Small intestine (tissue), 7 donors: ENCODE measurements around the gene ADAMTSL4. TPM values are rescaled to one million over a fixed set of nuclear protein-coding genes. Genes with fewer than 3 reads are reported as not detected.

Experiments used
- DNase-seq, 2 donors: peaks; one replicate each; pipeline versions ENCODE4 v3.0.0 to v3.0.0-alpha.2; 2013
- FAIRE-seq: peaks from 2 replicates; lab custom pipeline; 2012; peaks lifted over from hg19 to GRCh38; lab: Jason Lieb, UNC
- H3K27ac ChIP-seq, 3 donors: one replicate each; pipeline ENCODE4 v1.5.1; 2013; ENCODE audit warnings: low read length in 2 of 3, mild to moderate bottlenecking in 2 of 3, control low read depth in 1 of 3, inconsistent platforms in 1 of 3, low read depth in 1 of 3, moderate library complexity in 1 of 3
- H3K27me3 ChIP-seq, 3 donors: one replicate each; pipeline ENCODE4 v1.6.1; 2013; ENCODE audit warnings: low read length in 3 of 3, inconsistent platforms in 1 of 3; ENCODE audit not compliant: control insufficient read depth in 3 of 3, insufficient read depth in 3 of 3
- H3K36me3 ChIP-seq, 3 donors: one replicate each; pipeline ENCODE4 v1.6.1; 2013; ENCODE audit warnings: low read length in 3 of 3, inconsistent platforms in 1 of 3, low read depth in 1 of 3, mild to moderate bottlenecking in 1 of 3, moderate library complexity in 1 of 3; ENCODE audit not compliant: control insufficient read depth in 3 of 3, insufficient read depth in 2 of 3
- H3K4me1 ChIP-seq, 3 donors: one replicate each; pipeline ENCODE4 v1.6.1; 2013; ENCODE audit warnings: low read length in 2 of 3, inconsistent platforms in 1 of 3, low read depth in 1 of 3, mild to moderate bottlenecking in 1 of 3, moderate library complexity in 1 of 3; ENCODE audit not compliant: control insufficient read depth in 3 of 3, insufficient read depth in 2 of 3
- H3K4me3 ChIP-seq, 3 donors: one replicate each; pipeline ENCODE4 v1.5.1; 2013; ENCODE audit warnings: low read length in 3 of 3, control low read depth in 1 of 3, inconsistent platforms in 1 of 3, low read depth in 1 of 3, mild to moderate bottlenecking in 1 of 3, moderate library complexity in 1 of 3
- H3K9me3 ChIP-seq, 2 donors: one replicate each; pipeline ENCODE4 v1.6.1; 2013; ENCODE audit warnings: low read depth in 1 of 2, low read length in 1 of 2; ENCODE audit not compliant: control insufficient read depth in 2 of 2, insufficient read depth in 1 of 2
- WGBS, 3 donors: extraction: QIAGEN DNeasy Blood & Tissue Kit; methylation state at CpG; one replicate each; pipeline ENCODE4 v1.1.7; 2013; 5-methylcytosine and 5-hydroxymethylcytosine counted together
- polyA plus RNA-seq, 4 donors: library from polyadenylated mRNA; stranded (reverse) in 3 of 4; unstranded in 1 of 4; fragments of 200-250 nt in 3 of 4; fragments of 120-200 nt in 1 of 4; gene quantifications; one replicate each; pipeline versions ENCODE4 v1.2.1 to v1.2.3, GENCODE V29; 2013
- donor health status: healthy with polysubstance abuse.
- donor health status: control.
- donor health status: control.
- donor health status: Bipolar disorder and iron deficiency.
- donor health status: healthy.

Gene ADAMTSL4
- polyA plus RNA-seq, 4 donors = 0.27 to 16.1 (median 7.0) TPM

DNA sequence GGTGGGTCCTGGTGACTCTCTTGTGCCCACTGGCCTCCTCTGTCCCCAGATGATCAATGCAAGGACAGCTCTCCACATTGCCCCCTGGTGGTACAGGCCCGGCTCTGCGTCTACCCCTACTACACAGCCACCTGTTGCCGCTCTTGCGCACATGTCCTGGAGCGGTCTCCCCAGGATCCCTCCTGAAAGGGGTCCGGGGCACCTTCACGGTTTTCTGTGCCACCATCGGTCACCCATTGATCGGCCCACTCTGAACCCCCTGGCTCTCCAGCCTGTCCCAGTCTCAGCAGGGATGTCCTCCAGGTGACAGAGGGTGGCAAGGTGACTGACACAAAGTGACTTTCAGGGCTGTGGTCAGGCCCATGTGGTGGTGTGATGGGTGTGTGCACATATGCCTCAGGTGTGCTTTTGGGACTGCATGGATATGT is 10.8 kb downstream of the ADAMTSL4 start:
- no peaks in the 10 kb centered on the region for H3K27me3 ChIP-seq
- no peak overlapping the region for H3K4me3 ChIP-seq
- peak overlapping the region; percentile 99 to 100 (median 100) for H3K27ac ChIP-seq
- peaks cover 4 to 46% (median 21%) of the 10 kb centered on the region in 3 donors for H3K4me1 ChIP-seq
- H3K36me3 ChIP-seq = peaks cover 0 to 42% (median 0%) of the 10 kb centered on the region in 3 donors
- 9 to 22% (median 14%) methylated on average over 9 of the region's 9 CpGs for WGBS, 3 donors
- no peak for FAIRE-seq
- no peaks in the 10 kb centered on the region for H3K9me3 ChIP-seq
- DNase-seq = peak; percentile 81 to 87

- Histone ChIP-seq H3K27me3 (no peaks in the 10 kb centered on the region), H3K9me3 (no peaks in the 10 kb centered on the region), H3K36me3 (peaks cover 0 to 37% (median 0%) of the 10 kb centered on the region in 3 donors), H3K27ac (peak overlapping the region; percentile 99 to 100 (median 100)), H3K4me3 (peak overlapping the region; percentile 32 to 67 (median 55)), H3K4me1 (peaks cover 4 to 46% (median 24%) of the 10 kb centered on the region in 3 donors)
- WGBS, 3 donors = 14 to 16% (median 15%) methylated on average over 17 of the region's 17 CpGs
- DNase-seq (peak in 1 of 2 donors; percentile 90), FAIRE-seq (no peak)
Measured at GRCh38 chr1:150560576-150561253, 11.5 kb downstream of the ADAMTSL4 start.

GRCh38 chr1:150561254-150561973 is 12.2 kb downstream of the ADAMTSL4 start:
- no peaks in the 10 kb centered on the region for H3K27me3 ChIP-seq
- H3K9me3 ChIP-seq = no peaks in the 10 kb centered on the region
- H3K27ac ChIP-seq = peak overlapping the region; percentile 99 to 100 (median 100)
- WGBS, 3 donors = 0 to 1% (median 1%) methylated on average over 31 to 32 of the region's 32 CpGs
- peaks cover 0 to 32% (median 0%) of the 10 kb centered on the region in 3 donors for H3K36me3 ChIP-seq
- peak; percentile 97 for DNase-seq
- peaks cover 4 to 49% (median 28%) of the 10 kb centered on the region in 3 donors for H3K4me1 ChIP-seq
- peak overlapping the region; percentile 35 to 67 (median 55) for H3K4me3 ChIP-seq
- no peak for FAIRE-seq

- WGBS, 3 donors = 0% methylated on average over 17 to 18 of the region's 18 CpGs
- FAIRE-seq = no peak
- no peaks in the 10 kb centered on the region for H3K9me3 ChIP-seq
Measured at GRCh38 chr1:150561974-150562445, 12.8 kb downstream of the ADAMTSL4 start.

GRCh38 chr1:150562446-150563339 is 13.5 kb downstream of the ADAMTSL4 start:
- Histone ChIP-seq H3K4me1 (peaks cover 5 to 61% (median 29%) of the 10 kb centered on the region in 3 donors), H3K36me3 (peaks cover 0 to 27% (median 0%) of the 10 kb centered on the region in 3 donors), H3K27me3 (no peaks in the 10 kb centered on the region), H3K4me3 (peak overlapping the region in 2 of 3 donors; percentile 55 to 67), H3K27ac (peak overlapping the region; percentile 99 to 100 (median 100)), H3K9me3 (no peaks in the 10 kb centered on the region)
- DNase-seq (peak; percentile 43 to 44), FAIRE-seq (no peak)
- WGBS, 3 donors = 11 to 13% (median 12%) methylated on average over 4 of the region's 4 CpGs

More at GRCh38 chr1:150561974-150562445, 12.8 kb downstream of the ADAMTSL4 start:
- Histone ChIP-seq H3K36me3 (peaks cover 0 to 34% (median 0%) of the 10 kb centered on the region in 3 donors), H3K27ac (peak overlapping the region; percentile 99 to 100 (median 100)), H3K4me3 (peak overlapping the region; percentile 35 to 67 (median 55)), H3K27me3 (no peaks in the 10 kb centered on the region), H3K4me1 (peaks cover 4 to 55% (median 29%) of the 10 kb centered on the region in 3 donors)
- DNase-seq = peak; percentile 97 to 98

GRCh38 chr1:150563340-150564038 is 14.3 kb downstream of the ADAMTSL4 start:
- peak; percentile 37 to 62 for DNase-seq
- Histone ChIP-seq H3K27ac (peak overlapping the region; percentile 68 to 100 (median 100)), H3K27me3 (no peaks in the 10 kb centered on the region), H3K4me1 (peaks cover 7 to 69% (median 33%) of the 10 kb centered on the region in 3 donors), H3K36me3 (peaks cover 0 to 19% (median 0%) of the 10 kb centered on the region in 3 donors), H3K4me3 (peak overlapping the region in 1 of 3 donors; percentile 5), H3K9me3 (no peaks in the 10 kb centered on the region)
- FAIRE-seq = no peak
- WGBS, 3 donors = 17 to 27% (median 19%) methylated on average over 4 of the region's 4 CpGs
